ENCODE data around the gene RGS18.
"Not testable (repeated sequence)": the region's sequence is repeated elsewhere in the genome, so short reads cannot be mapped to it uniquely, and the experiment has no call there.

Gene RGS18

DNA sequence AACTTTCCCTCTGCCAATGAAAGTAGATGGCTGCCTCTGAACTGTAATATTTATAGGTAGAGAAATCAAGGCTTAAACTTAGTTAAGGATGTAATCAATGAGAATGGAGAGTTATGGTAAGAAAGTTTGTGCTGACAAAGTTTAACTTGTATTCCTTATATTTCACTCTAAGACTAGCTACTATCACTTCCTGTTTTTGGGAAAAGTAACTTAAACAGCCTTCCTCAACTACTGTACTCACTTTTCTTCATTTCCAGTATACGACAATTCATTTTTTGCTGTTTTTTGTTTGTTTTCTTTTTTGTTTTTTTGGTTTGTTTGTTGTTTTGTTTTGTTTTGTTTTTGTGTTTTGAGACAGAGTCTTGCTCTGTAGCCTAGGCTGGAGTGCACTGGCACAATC, 3.7 kb downstream of the RGS18 start:
- no peaks in the 10 kb centered on the region for H3K9me3 ChIP-seq (ENCODE audit: insufficient read depth, low read length)
- TF ChIP-seq SUZ12 (IDR thresholded peaks at IDR 0.05; ENCODE audit: extremely low read depth, insufficient read depth, insufficient read length) (no peak), ZNF274 (IDR thresholded peaks at IDR 0.05; ENCODE audit: low read depth, low read length) (no peak), YY1 (IDR thresholded peaks at IDR 0.05; ENCODE audit: insufficient read depth, insufficient read length) (no peak)

DNA sequence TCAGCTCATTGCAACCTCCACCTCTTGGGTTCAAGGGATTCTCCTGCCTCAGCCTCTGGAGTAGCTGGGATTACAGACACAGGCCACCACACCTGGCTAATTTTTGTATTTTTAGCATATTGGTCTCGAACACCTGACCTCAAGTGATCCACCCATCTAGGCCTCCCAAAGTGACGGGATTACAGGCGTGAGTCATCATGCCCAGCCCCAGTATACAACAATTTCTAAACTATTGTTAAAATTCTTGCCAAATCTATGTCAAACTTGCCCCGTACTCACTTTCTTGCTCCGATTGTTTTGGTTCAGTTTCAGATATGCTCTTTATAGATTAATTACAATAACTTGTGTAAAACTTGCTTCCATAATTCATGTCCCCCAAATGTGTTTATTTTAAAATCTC, 4.1 kb downstream of the RGS18 start:
- H3K27me3 ChIP-seq (ENCODE audit: insufficient read depth, insufficient read length), result no peaks in the 10 kb centered on the region
- no peaks in the 10 kb centered on the region for H3K4me1 ChIP-seq (ENCODE audit: insufficient read depth, insufficient read length)
- no peaks in the 10 kb centered on the region for H3K9me3 ChIP-seq (ENCODE audit: insufficient read depth, low read length)
- DNase-seq (ENCODE audit: low read depth, low spot score), result no peak
- TF ChIP-seq YY1 (IDR thresholded peaks at IDR 0.05; ENCODE audit: insufficient read depth, insufficient read length) (no peak), SUZ12 (IDR thresholded peaks at IDR 0.05; ENCODE audit: extremely low read depth, insufficient read depth, insufficient read length) (no peak), ZNF274 (IDR thresholded peaks at IDR 0.05; ENCODE audit: low read depth, low read length) (no peak)
- H3K9ac ChIP-seq (ENCODE audit: insufficient read length, low read depth), result no peak overlapping the region
- H3K36me3 ChIP-seq (ENCODE audit: insufficient read depth, insufficient read length, low read length), result no peaks in the 10 kb centered on the region
- H3K4me3 ChIP-seq (ENCODE audit: insufficient read length, low read depth), result no peak overlapping the region

More for the DNA sequence above, 3.7 kb downstream of the RGS18 start:
- Histone ChIP-seq H3K36me3 (ENCODE audit: insufficient read depth, insufficient read length, low read length) (no peaks in the 10 kb centered on the region), H3K4me3 (ENCODE audit: insufficient read length, low read depth) (no peak overlapping the region), H3K9ac (ENCODE audit: insufficient read length, low read depth) (no peak overlapping the region), H3K27me3 (ENCODE audit: insufficient read depth, insufficient read length) (no peaks in the 10 kb centered on the region), H3K4me1 (ENCODE audit: insufficient read depth, insufficient read length) (no peaks in the 10 kb centered on the region)
- DNase-seq (ENCODE audit: low read depth, low spot score), result no peak

DNA sequence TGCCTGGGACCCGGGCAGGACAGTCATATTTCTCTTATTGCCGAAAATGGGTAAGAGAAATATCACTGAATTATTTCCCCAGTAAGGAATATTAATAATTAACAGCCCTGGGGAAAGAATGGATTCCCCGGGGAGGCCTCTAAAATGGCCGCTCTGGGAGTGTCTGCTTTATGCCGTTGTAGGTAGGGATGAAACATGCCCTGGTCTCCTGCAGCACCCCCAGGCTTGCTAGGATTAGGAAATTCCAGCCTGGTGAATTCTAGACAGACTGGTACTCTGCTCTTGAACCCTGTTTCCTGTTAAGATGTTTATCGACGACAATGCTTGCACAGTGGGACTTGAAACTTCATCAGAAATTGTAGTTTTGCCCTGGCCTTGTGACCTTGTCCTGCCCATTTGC, 6.7 kb downstream of the RGS18 start:
- not testable (repeated sequence) for H3K9me3 ChIP-seq (ENCODE audit: insufficient read depth, low read length); H3K4me3 ChIP-seq (ENCODE audit: insufficient read length, low read depth); DNase-seq (ENCODE audit: low read depth, low spot score); H3K27me3 ChIP-seq (ENCODE audit: insufficient read depth, insufficient read length); H3K4me1 ChIP-seq (ENCODE audit: insufficient read depth, insufficient read length); H3K9ac ChIP-seq (ENCODE audit: insufficient read length, low read depth); H3K36me3 ChIP-seq (ENCODE audit: insufficient read depth, insufficient read length, low read length)

- Histone ChIP-seq H3K9me3 (ENCODE audit: insufficient read depth, low read length) (no peaks in the 10 kb centered on the region), H3K4me3 (ENCODE audit: insufficient read length, low read depth) (no peak overlapping the region), H3K9ac (ENCODE audit: insufficient read length, low read depth) (no peak overlapping the region), H3K4me1 (ENCODE audit: insufficient read depth, insufficient read length) (no peaks in the 10 kb centered on the region), H3K27me3 (ENCODE audit: insufficient read depth, insufficient read length) (no peaks in the 10 kb centered on the region), H3K36me3 (ENCODE audit: insufficient read depth, insufficient read length, low read length) (no peaks in the 10 kb centered on the region)
- TF ChIP-seq SUZ12 (IDR thresholded peaks at IDR 0.05; ENCODE audit: extremely low read depth, insufficient read depth, insufficient read length) (no peak), YY1 (IDR thresholded peaks at IDR 0.05; ENCODE audit: insufficient read depth, insufficient read length) (no peak)
- DNase-seq (ENCODE audit: low read depth, low spot score), result no peak
These were observed 8.7 kb downstream of the RGS18 start for GRCh38 chr1:192167011-192167410.

DNA sequence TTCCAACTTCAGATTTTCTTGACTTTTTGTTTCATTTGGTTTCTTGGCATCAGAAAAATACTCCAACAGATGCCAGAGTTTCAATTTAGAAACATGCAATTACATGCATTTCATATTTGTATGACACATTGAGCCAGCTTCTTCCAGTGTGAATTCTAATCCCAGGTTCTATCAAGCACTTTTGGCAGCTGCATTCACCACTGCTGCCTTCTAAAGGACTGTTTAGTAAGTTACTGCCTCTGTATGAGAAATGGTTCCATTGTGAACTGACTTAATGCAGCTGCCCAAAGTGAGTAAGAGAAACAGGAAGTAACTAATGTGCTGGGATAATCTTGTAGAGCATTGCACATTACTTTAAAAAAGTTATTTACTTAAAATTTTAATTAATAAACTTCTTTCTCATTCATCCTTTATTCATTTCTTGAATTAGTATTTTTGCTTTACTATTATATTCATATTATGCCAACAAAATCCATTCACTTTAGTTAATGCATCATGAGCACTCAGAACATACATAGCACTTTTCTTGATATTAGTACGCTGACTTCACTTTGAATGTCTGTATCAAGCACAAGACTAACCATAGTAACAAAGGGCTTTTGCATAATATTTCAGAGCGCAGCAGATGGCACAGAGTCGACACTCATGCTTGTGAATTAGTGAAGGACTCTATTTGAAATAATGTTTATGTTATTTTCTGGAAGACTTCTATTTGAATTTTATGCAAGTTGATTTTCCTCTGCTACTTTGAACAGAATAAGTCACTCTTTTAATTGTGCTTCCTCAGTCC, 9.8 kb downstream of the RGS18 start:
- Histone ChIP-seq H3K9me3 (ENCODE audit: insufficient read depth, low read length) (no peaks in the 10 kb centered on the region), H3K9ac (ENCODE audit: insufficient read length, low read depth) (no peak overlapping the region), H3K4me3 (ENCODE audit: insufficient read length, low read depth) (no peak overlapping the region), H3K27me3 (ENCODE audit: insufficient read depth, insufficient read length) (no peaks in the 10 kb centered on the region), H3K4me1 (ENCODE audit: insufficient read depth, insufficient read length) (no peaks in the 10 kb centered on the region), H3K36me3 (ENCODE audit: insufficient read depth, insufficient read length, low read length) (no peaks in the 10 kb centered on the region)
- TF ChIP-seq ZNF274 (IDR thresholded peaks at IDR 0.05; ENCODE audit: low read depth, low read length) (no peak), SUZ12 (IDR thresholded peaks at IDR 0.05; ENCODE audit: extremely low read depth, insufficient read depth, insufficient read length) (no peak), YY1 (IDR thresholded peaks at IDR 0.05; ENCODE audit: insufficient read depth, insufficient read length) (no peak)
- DNase-seq (ENCODE audit: low read depth, low spot score), result no peak

DNA sequence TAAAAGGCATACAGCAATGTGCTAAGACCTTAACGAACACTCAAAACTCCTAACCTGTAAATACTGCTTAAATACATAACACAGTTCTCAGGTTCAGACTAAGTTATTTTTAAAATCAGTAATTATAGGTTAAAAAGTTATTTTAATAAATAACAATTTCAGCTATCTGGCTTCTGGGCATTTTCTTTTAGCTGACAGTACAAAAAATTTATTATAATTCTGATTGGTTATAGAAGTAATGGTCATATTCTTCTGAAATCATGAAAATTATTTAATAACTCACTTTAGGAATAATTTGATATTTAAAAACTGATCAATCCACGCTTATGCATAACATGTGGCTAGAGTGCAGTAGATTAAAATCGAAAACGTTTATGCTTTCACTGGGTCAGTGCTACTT, 10.7 kb downstream of the RGS18 start:
- TF ChIP-seq ZNF274 (IDR thresholded peaks at IDR 0.05; ENCODE audit: low read depth, low read length) (no peak), YY1 (IDR thresholded peaks at IDR 0.05; ENCODE audit: insufficient read depth, insufficient read length) (no peak), SUZ12 (IDR thresholded peaks at IDR 0.05; ENCODE audit: extremely low read depth, insufficient read depth, insufficient read length) (no peak)
- no peaks in the 10 kb centered on the region for H3K27me3 ChIP-seq (ENCODE audit: insufficient read depth, insufficient read length)
- no peak overlapping the region for H3K9ac ChIP-seq (ENCODE audit: insufficient read length, low read depth)
- no peak overlapping the region for H3K4me3 ChIP-seq (ENCODE audit: insufficient read length, low read depth)
- no peaks in the 10 kb centered on the region for H3K4me1 ChIP-seq (ENCODE audit: insufficient read depth, insufficient read length)
- DNase-seq (ENCODE audit: low read depth, low spot score), result no peak
- no peaks in the 10 kb centered on the region for H3K9me3 ChIP-seq (ENCODE audit: insufficient read depth, low read length)
- H3K36me3 ChIP-seq (ENCODE audit: insufficient read depth, insufficient read length, low read length), result no peaks in the 10 kb centered on the region

DNA sequence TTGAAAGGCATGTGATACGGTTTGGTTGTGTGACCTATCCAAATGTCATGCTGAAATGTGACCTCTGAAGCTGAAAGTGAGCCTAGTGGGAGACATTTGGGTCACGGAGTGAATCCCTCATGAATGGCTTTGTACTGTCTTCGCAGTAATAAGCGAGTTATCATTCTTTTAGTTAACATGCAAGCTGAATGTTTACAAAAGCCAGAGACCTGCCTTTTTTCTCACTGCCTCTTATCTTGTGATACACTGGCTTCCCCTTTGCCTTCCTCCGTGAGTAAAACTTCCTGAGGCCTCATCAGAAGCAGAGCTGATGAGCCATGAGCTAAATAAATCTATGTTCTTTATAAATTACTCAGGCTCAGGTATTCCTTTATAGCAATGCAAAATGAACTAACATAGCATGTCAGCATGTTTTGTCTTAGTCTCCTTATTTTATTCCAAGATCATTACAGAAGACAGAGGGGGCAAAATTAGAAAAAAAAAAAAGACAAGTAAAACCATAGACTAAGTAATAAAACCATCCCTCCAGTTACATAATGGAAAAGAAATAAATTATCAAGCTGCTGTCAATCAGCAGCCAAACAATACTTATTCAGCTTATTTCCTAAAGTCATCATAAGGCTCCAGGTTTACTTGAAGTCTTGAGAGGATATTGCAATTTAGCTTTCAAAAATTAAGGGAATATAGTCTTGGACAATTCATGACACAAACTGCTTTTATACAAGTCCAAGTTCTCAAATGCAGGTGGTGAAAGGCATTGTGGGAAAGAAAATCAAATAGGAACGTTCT, 12.1 kb downstream of the RGS18 start:
- H3K9ac ChIP-seq (ENCODE audit: insufficient read length, low read depth), result no peak overlapping the region
- no peak for DNase-seq (ENCODE audit: low read depth, low spot score)
- TF ChIP-seq SUZ12 (IDR thresholded peaks at IDR 0.05; ENCODE audit: extremely low read depth, insufficient read depth, insufficient read length), result no peak
- TF ChIP-seq YY1 (IDR thresholded peaks at IDR 0.05; ENCODE audit: insufficient read depth, insufficient read length), result no peak
- no peak for TF ChIP-seq ZNF274 (IDR thresholded peaks at IDR 0.05; ENCODE audit: low read depth, low read length)

More for the DNA sequence above, 12.1 kb downstream of the RGS18 start:
- Histone ChIP-seq H3K27me3 (ENCODE audit: insufficient read depth, insufficient read length) (no peaks in the 10 kb centered on the region), H3K4me3 (ENCODE audit: insufficient read length, low read depth) (no peak overlapping the region), H3K9me3 (ENCODE audit: insufficient read depth, low read length) (no peaks in the 10 kb centered on the region), H3K36me3 (ENCODE audit: insufficient read depth, insufficient read length, low read length) (no peaks in the 10 kb centered on the region), H3K4me1 (ENCODE audit: insufficient read depth, insufficient read length) (no peaks in the 10 kb centered on the region)
